GM12878 (cell line): ENCODE data around the gene GNB3. TPM values are rescaled to one million over a fixed set of nuclear protein-coding genes. Genes with fewer than 3 reads are reported as not detected.

Source experiments
- ATAC-seq: fragments of 200-7000 bp; cut with Tn5 transposase; 3 replicates; pipeline ENCODE4 v1.9.1; 2020; ENCODE audit warnings: mild to moderate bottlenecking, moderate library complexity
- BruUV-seq: library from RNA; stranded (reverse); fragments of 400-500 nt; replicated peaks from 2 replicates; lab custom pipeline; 2021; lab: Mats Ljungman, UMichigan
- CTCF ChIA-PET: fragments of 300-600 bp; sonication (Branson Sonifier 250); formaldehyde crosslinking; extraction: SDS; loops from one replicate; lab custom pipeline; 2021; ENCODE audit warnings: inconsistent platforms; lab: Yijun Ruan, JAX
- POLR2A ChIA-PET: fragments of 350-600 bp; formaldehyde crosslinking; extraction: SDS; loops from one replicate; lab custom pipeline; 2021; ENCODE audit warnings: inconsistent platforms; lab: Charles Lee
- RAD21 ChIA-PET: fragments of 300-600 bp; sonication (Branson Sonifier 250); formaldehyde crosslinking; loops from one replicate; lab custom pipeline; 2023; ENCODE audit warnings: antibody characterized with exemption; ENCODE audit not compliant: unreplicated experiment; lab: Charles Lee
- SMC1A ChIA-PET: fragments of 300-600 bp; sonication (Branson Sonifier 250); formaldehyde crosslinking; loops from one replicate; lab custom pipeline; 2023; ENCODE audit not compliant: unreplicated experiment, uncharacterized antibody; lab: Charles Lee
- DNase-seq: peaks from one replicate; pipeline ENCODE4 v3.0.0-alpha.2; 2011; ENCODE audit warnings: low read depth, low spot score
- FAIRE-seq: peaks from 3 replicates; lab custom pipeline; 2011; peaks lifted over from hg19 to GRCh38; lab: Jason Lieb, UNC
- H2AFZ ChIP-seq: 2 replicates; pipeline ENCODE4 v1.6.0; 2011; ENCODE audit warnings: low read depth, low read length, control low read depth; ENCODE audit not compliant: control insufficient read depth
- H3K27ac ChIP-seq: 2 replicates; pipeline ENCODE4 v1.5.1; 2011; ENCODE audit warnings: control low read depth; ENCODE audit not compliant: control insufficient read depth, insufficient read depth
- H3K27me3 ChIP-seq, 2 experiments: replicated peaks in 1 of 2; 2 replicates each; pipeline versions ENCODE4 v1.6.0 to v1.6.1; 2011; ENCODE audit warnings: low read length in 1 of 2; ENCODE audit not compliant: control insufficient read depth in 2 of 2, insufficient read depth in 2 of 2
- H3K36me3 ChIP-seq, 2 experiments: 2 replicates each; pipeline ENCODE4 v1.5.1; 2011; ENCODE audit warnings: low read length in 1 of 2; ENCODE audit not compliant: control insufficient read depth in 2 of 2, insufficient read depth in 2 of 2
- H3K4me1 ChIP-seq: 2 replicates; pipeline ENCODE4 v1.6.1; 2011; ENCODE audit warnings: mild to moderate bottlenecking, low read length, moderate library complexity, mixed read lengths; ENCODE audit not compliant: control insufficient read depth, insufficient read depth
- H3K4me2 ChIP-seq: 2 replicates; pipeline ENCODE4 v1.6.0; 2011; ENCODE audit warnings: control low read depth; ENCODE audit not compliant: control insufficient read depth, insufficient read depth
- H3K4me3 ChIP-seq: fragments of 200-600 bp; sonication (generic); 2 replicates; pipeline ENCODE4 v1.5.1; 2016
- H3K79me2 ChIP-seq: 2 replicates; pipeline ENCODE4 v1.6.0; 2011; ENCODE audit warnings: low read length; ENCODE audit not compliant: control insufficient read depth, insufficient read depth
- H3K9ac ChIP-seq: 2 replicates; pipeline ENCODE4 v1.8.0; 2011; ENCODE audit warnings: low read length, control low read depth, mixed read lengths; ENCODE audit not compliant: control insufficient read depth, insufficient read depth
- H3K9me3 ChIP-seq: replicated peaks from 3 replicates; pipeline ENCODE4 v1.5.1; 2011; ENCODE audit warnings: mild to moderate bottlenecking, low read length; ENCODE audit not compliant: control insufficient read depth, insufficient read depth
- H4K20me1 ChIP-seq: 2 replicates; pipeline ENCODE4 v1.6.0; 2011; ENCODE audit not compliant: control insufficient read depth, insufficient read depth
- ATF2 ChIP-seq: IDR thresholded peaks from 2 replicates; pipeline ENCODE4 v1.6.1; 2012; ENCODE audit warnings: low read length, inconsistent platforms
- CHD4 ChIP-seq: fragments of 200-600 bp; sonication (generic); IDR thresholded peaks from 2 replicates; pipeline ENCODE4 v1.6.1; 2016; ENCODE audit warnings: mild to moderate bottlenecking
- DPF2 ChIP-seq: fragments of 450-650 bp; IDR thresholded peaks from 2 replicates; pipeline ENCODE4 v1.6.1; 2017; ENCODE audit warnings: mild to moderate bottlenecking
- KAT2A ChIP-seq: conservative IDR thresholded peaks from 2 replicates; pipeline ENCODE4 v1.6.1; 2011; ENCODE audit warnings: low read depth, low read length; ENCODE audit not compliant: control insufficient read depth
- KLF5 ChIP-seq: fragments of 450-650 bp; IDR thresholded peaks from 2 replicates; pipeline ENCODE4 v1.6.1; 2014; ENCODE audit warnings: mild to moderate bottlenecking; ENCODE audit not compliant: partially characterized antibody
- MXI1 ChIP-seq: fragments of 150-350 bp; IDR thresholded peaks from 2 replicates; pipeline ENCODE4 v1.6.1; 2011; ENCODE audit warnings: low read depth, mild to moderate bottlenecking, inconsistent platforms, low read length, improper control_type of control experiment
- MYB ChIP-seq: fragments of 150-350 bp; IDR thresholded peaks from 2 replicates; pipeline ENCODE4 v1.6.1; 2014; ENCODE audit warnings: mild to moderate bottlenecking, low read depth, low read length, borderline replicate concordance
- POLR2A ChIP-seq: IDR thresholded peaks from 2 replicates; pipeline ENCODE4 v1.6.1; 2011; ENCODE audit warnings: low read depth, mild to moderate bottlenecking, low read length
- ZBTB33 ChIP-seq: fragments of 450-650 bp; IDR thresholded peaks from 2 replicates; pipeline ENCODE4 v1.6.1; 2017; ENCODE audit warnings: mild to moderate bottlenecking
- ZNF274 ChIP-seq: IDR thresholded peaks from one replicate; pipeline ENCODE4 v1.8.0; 2011; ENCODE audit not compliant: insufficient read length, insufficient read depth
- WGBS: methylation state at CpG from one replicate; pipeline ENCODE4 v1.1.6; 2016; ENCODE audit warnings: low lambda C conversion rate; ENCODE audit not compliant: insufficient replicate concordance, insufficient coverage; ENCODE audit errors: missing lambda C conversion rate; 5-methylcytosine and 5-hydroxymethylcytosine counted together
- in situ Hi-C: fragments of 300-500 bp; cut with MboI; formaldehyde crosslinking; loops from 9 replicates; pipeline ENCODE4 v1.14.3; 2018; ENCODE audit warnings: mixed read lengths
- intact Hi-C: fragments of 100-400 bp; cut with micrococcal nuclease; formaldehyde crosslinking; loops from one replicate; pipeline ENCODE4 v1.14.2; 2022; ENCODE audit not compliant: unreplicated experiment
- polyA plus RNA-seq, 11 experiments: library from polyadenylated mRNA; depleted of rRNA in 4 of 11; unstranded in 6 of 11; stranded (reverse) in 5 of 11; fragments of >200 nt; fragmentation: Nextera tagmentation in 4 of 11; fragmentation: Illumina TruSeq in 1 of 11; extraction: Ambion mirVana in 4 of 11; extraction: Trizol in 1 of 11; gene quantifications; 1 replicate in 1 of 11; 2 replicates in 10 of 11; pipeline versions ENCODE4 v1.2.1 to v1.2.3, GENCODE V29; 2011 to 2016; ENCODE audit warnings: inconsistent platforms in 2 of 11, missing spikeins in 2 of 11, low read depth in 1 of 11
- total RNA-seq, 4 experiments: library from RNA; depleted of rRNA in 3 of 4; stranded (reverse); fragments of >200 nt in 3 of 4; fragmentation: Illumina TruSeq in 1 of 4; extraction: Trizol in 1 of 4; gene quantifications; 2 replicates each; pipeline versions ENCODE4 v1.2.1 to v1.2.3, GENCODE V29; 2013 to 2021

GNB3 gene
- total and polyA plus RNA-seq, 10 of the 15 experiments (the other 5 are each of a cell fraction or from before 2014, with no cell fraction given) = 0.05 to 1.1 (median 0.36) TPM

GRCh38 chr12:6883683-6884082 lies 43.0 kb downstream of the GNB3 start:
- no peaks in the 10 kb centered on the region for H3K9me3 ChIP-seq
- SMC1A ChIA-PET = interaction anchor here (0.8 kb wide), 1 partner anchor 11 kb away, joined by 3 read pairs; the partner anchor contains the start of gene SPSB2
- peaks cover 0 to 10% of the 10 kb centered on the region in 2 experiments; a peak in 3 of 4 replicates for H3K36me3 ChIP-seq
- no peak overlapping the region for H3K27ac ChIP-seq
- POLR2A ChIA-PET = no interaction called here
- TF ChIP-seq CHD4 = no peak
- no peak overlapping the region for H2AFZ ChIP-seq
- H3K4me3 ChIP-seq = no peak overlapping the region
- RAD21 ChIA-PET = no interaction called here
- in situ Hi-C loops = no loop called here
- DNase-seq (no peak), FAIRE-seq (no peak), ATAC-seq (no peak)
- no peaks in the 10 kb centered on the region for H3K4me1 ChIP-seq
- no peak overlapping the region for H3K9ac ChIP-seq
- CTCF ChIA-PET = interaction anchor here (4.5 kb wide), 1 partner anchor 12 kb away, joined by 19 read pairs; the partner anchor contains the start of gene SPSB2
- intact Hi-C loops = no loop called here
- H3K4me2 ChIP-seq = no peak overlapping the region
- no peaks in the 10 kb centered on the region for H3K79me2 ChIP-seq
- 96% methylated on average over 11 of the region's 11 CpGs for WGBS
- H3K27me3 ChIP-seq = no peaks in the 10 kb centered on the region
- BruUV-seq = no TSS peak
- H4K20me1 ChIP-seq = no peaks in the 10 kb centered on the region

GRCh38 chr12:6884539-6884938 lies 43.8 kb downstream of the GNB3 start:
- ChIA-PET SMC1A (interaction anchor here (0.8 kb wide), 1 partner anchor 12 kb away, joined by 3 read pairs; the partner anchor contains the start of gene SPSB2), RAD21 (no interaction called here), CTCF (interaction anchor here (0.7 kb wide), 1 partner anchor 16 kb away, joined by 3 read pairs; no protein-coding TSS in a partner anchor), POLR2A (interaction anchor here (0.7 to 1.5 kb wide), 2 partner anchors 13 to 33 kb away, joined by 4 read pairs; no protein-coding TSS in a partner anchor)
- Histone ChIP-seq H3K27ac (no peak overlapping the region), H3K9me3 (no peaks in the 10 kb centered on the region), H2AFZ (no peak overlapping the region), H3K27me3 (no peaks in the 10 kb centered on the region), H3K4me2 (no peak overlapping the region), H3K4me1 (no peaks in the 10 kb centered on the region), H3K36me3 (peaks cover 0 to 10% of the 10 kb centered on the region in 2 experiments; a peak in 3 of 4 replicates), H4K20me1 (no peaks in the 10 kb centered on the region), H3K79me2 (no peaks in the 10 kb centered on the region), H3K4me3 (no peak overlapping the region), H3K9ac (no peak overlapping the region)
- BruUV-seq = no TSS peak
- WGBS = 91% methylated on average over 22 of the region's 22 CpGs
- no peak for ATAC-seq
- no peak for DNase-seq
- in situ Hi-C loops (no loop called here), intact Hi-C loops (no loop called here)
- FAIRE-seq = no peak
- no peak for TF ChIP-seq ZNF274
- TF ChIP-seq ZBTB33 = no peak
- TF ChIP-seq MYB = no peak
- no peak for TF ChIP-seq KAT2A
- TF ChIP-seq MXI1 = no peak
- no peak for TF ChIP-seq ATF2
- no peak for TF ChIP-seq KLF5
- TF ChIP-seq POLR2A = no peak
- TF ChIP-seq DPF2 = no peak
